ENCODE measurements around the gene LY9.

DNA sequence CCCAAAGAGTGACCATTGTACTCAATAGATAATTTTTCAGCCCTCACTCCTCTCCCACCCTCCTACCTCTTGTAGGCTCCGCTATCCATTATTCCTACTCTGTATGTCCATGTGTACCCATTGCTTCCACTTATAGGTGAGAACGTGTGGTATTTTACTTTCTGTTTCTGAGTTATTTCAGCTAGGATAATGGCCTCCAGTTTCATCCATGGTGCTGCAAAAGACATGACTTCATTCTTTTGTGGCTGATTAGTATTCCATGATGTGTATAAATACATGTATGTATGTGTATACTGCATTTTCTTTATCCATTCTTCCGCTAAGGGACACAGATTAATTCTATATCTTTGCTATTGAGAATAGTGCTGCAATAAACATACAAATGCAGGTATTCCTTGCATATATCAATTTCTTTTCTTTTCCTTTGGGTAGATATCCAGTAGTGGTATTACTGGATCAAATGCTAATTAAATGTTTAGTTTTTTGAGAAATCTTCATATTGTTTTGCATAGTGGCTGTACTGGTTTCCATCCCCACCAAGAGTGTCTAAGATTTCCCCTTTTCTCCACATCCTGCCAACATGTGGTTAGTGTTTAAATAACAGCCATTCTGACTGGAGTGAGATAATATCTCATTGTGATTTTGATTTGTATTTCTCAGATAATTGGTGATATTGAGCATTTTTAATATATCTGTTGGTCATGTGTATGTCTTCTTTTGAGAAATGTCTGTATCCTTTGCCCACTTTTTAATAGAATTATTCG, 4.9 kb downstream of the LY9 start:
- TF ChIP-seq, protein P1, sequence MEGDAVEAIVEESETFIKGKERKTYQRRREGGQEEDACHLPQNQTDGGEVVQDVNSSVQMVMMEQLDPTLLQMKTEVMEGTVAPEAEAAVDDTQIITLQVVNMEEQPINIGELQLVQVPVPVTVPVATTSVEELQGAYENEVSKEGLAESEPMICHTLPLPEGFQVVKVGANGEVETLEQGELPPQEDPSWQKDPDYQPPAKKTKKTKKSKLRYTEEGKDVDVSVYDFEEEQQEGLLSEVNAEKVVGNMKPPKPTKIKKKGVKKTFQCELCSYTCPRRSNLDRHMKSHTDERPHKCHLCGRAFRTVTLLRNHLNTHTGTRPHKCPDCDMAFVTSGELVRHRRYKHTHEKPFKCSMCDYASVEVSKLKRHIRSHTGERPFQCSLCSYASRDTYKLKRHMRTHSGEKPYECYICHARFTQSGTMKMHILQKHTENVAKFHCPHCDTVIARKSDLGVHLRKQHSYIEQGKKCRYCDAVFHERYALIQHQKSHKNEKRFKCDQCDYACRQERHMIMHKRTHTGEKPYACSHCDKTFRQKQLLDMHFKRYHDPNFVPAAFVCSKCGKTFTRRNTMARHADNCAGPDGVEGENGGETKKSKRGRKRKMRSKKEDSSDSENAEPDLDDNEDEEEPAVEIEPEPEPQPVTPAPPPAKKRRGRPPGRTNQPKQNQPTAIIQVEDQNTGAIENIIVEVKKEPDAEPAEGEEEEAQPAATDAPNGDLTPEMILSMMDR (IDR thresholded peaks at IDR 0.05 in 8 of 11, conservative IDR thresholded peaks at IDR 0.05 in 3 of 11): no peak
- TF ChIP-seq POLR2A (IDR thresholded peaks at IDR 0.05) (no peak), POLR2AphosphoS5 (IDR thresholded peaks at IDR 0.05) (no peak)

Measured in spleen (tissue), 7 donors.